Mesendoderm (in vitro differentiated cells): Measurements from ENCODE around the gene ST6GALNAC4.
A peak's percentile ranks its signal among the peaks of the same experiment; 100 is the strongest.

Experiments used
- DNase-seq: peaks from one replicate; pipeline ENCODE4 v3.0.0; 2013
- H2AK5ac ChIP-seq: 2 replicates; pipeline ENCODE4 v1.6.1; 2013; ENCODE audit warnings: low read length, inconsistent platforms
- H2BK120ac ChIP-seq: 2 replicates; pipeline ENCODE4 v1.6.1; 2013; ENCODE audit warnings: low read depth, mild to moderate bottlenecking, low read length, moderate library complexity, mixed read lengths
- H2BK15ac ChIP-seq: replicated peaks from 2 replicates; pipeline ENCODE4 v1.6.1; 2013; ENCODE audit warnings: low read depth, mild to moderate bottlenecking, moderate library complexity
- H2BK5ac ChIP-seq: 2 replicates; pipeline ENCODE4 v1.6.1; 2013; ENCODE audit warnings: low read length, inconsistent platforms
- H3K18ac ChIP-seq: 2 replicates; pipeline ENCODE4 v1.6.1; 2013; ENCODE audit warnings: mild to moderate bottlenecking, low read length, mixed read lengths
- H3K23ac ChIP-seq: one replicate; pipeline ENCODE4 v1.6.1; 2013; ENCODE audit warnings: low read length
- H3K27ac ChIP-seq: 2 replicates; pipeline ENCODE4 v1.5.1; 2013; ENCODE audit warnings: low read depth, mild to moderate bottlenecking, inconsistent platforms, low read length, moderate library complexity
- H3K27me3 ChIP-seq: 2 replicates; pipeline ENCODE4 v1.6.1; 2013; ENCODE audit warnings: low read length, control low read depth, mild to moderate bottlenecking, inconsistent platforms; ENCODE audit not compliant: insufficient read depth, poor library complexity
- H3K36me3 ChIP-seq: 2 replicates; pipeline ENCODE4 v1.6.1; 2013; ENCODE audit warnings: low read length, inconsistent platforms; ENCODE audit not compliant: control insufficient read depth, insufficient read depth
- H3K4ac ChIP-seq: one replicate; pipeline ENCODE4 v1.6.1; 2013; ENCODE audit warnings: low read depth, mild to moderate bottlenecking, low read length, moderate library complexity
- H3K4me1 ChIP-seq: 2 replicates; pipeline ENCODE4 v1.6.1; 2013; ENCODE audit warnings: low read depth, low read length, inconsistent platforms; ENCODE audit not compliant: control insufficient read depth
- H3K4me2 ChIP-seq: 2 replicates; pipeline ENCODE4 v1.6.1; 2013; ENCODE audit warnings: low read length
- H3K4me3 ChIP-seq: 2 replicates; pipeline ENCODE4 v1.5.1; 2013; ENCODE audit warnings: mild to moderate bottlenecking, low read length
- H3K56ac ChIP-seq: one replicate; pipeline ENCODE4 v1.6.1; 2013; ENCODE audit warnings: low read length
- H3K79me1 ChIP-seq: 2 replicates; pipeline ENCODE4 v1.6.1; 2013; ENCODE audit warnings: low read length, inconsistent platforms
- H3K79me2 ChIP-seq: 2 replicates; pipeline ENCODE4 v1.6.1; 2013; ENCODE audit warnings: mild to moderate bottlenecking, low read length; ENCODE audit not compliant: control insufficient read depth, insufficient read depth
- H3K9ac ChIP-seq: 2 replicates; pipeline ENCODE4 v1.6.1; 2013; ENCODE audit warnings: low read length, inconsistent platforms
- H4K5ac ChIP-seq: one replicate; pipeline ENCODE4 v1.6.1; 2013; ENCODE audit warnings: low read length
- H4K8ac ChIP-seq: one replicate; pipeline ENCODE4 v1.6.1; 2013; ENCODE audit warnings: low read depth, mild to moderate bottlenecking, control low read depth, low read length, moderate library complexity
- WGBS: extraction: QIAGEN DNeasy Blood & Tissue Kit; methylation state at CpG from one replicate; pipeline ENCODE4 v1.1.7; 2013; ENCODE audit warnings: low lambda C conversion rate, missing lambda C conversion rate; ENCODE audit not compliant: insufficient coverage; ENCODE audit errors: extremely low coverage; 5-methylcytosine and 5-hydroxymethylcytosine counted together

Gene ST6GALNAC4

DNA sequence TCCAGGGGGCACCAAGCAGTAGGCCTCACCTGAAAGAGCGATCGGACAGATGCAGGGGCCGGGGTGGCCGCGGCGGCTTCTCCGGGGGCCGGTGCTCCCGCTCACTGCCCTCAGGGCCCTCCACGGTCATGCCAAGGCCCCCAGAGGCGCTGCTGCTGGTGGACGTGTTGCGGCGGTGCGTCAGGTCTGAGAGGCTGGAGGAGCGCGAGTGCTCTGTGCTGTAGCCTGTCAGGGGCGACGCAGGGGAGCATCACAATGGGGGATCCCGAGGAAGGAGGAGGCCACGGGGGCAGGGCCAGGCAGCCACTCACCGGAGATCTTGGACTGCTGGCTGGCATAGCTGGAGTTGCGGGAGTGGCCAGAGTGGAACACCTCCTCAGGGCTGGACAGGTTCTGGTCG is 28.5 kb upstream of the ST6GALNAC4 start:
- no peaks in the 10 kb centered on the region for H3K27me3 ChIP-seq
- H3K9ac ChIP-seq, result no peak overlapping the region
- no peak overlapping the region for H2BK120ac ChIP-seq
- H3K27ac ChIP-seq, result no peak overlapping the region
- WGBS, result no CpG with 5 or more reads among the region's 24 CpGs
- H3K4me3 ChIP-seq, result no peak overlapping the region
- H4K5ac ChIP-seq, result no peak overlapping the region
- no peak overlapping the region for H3K56ac ChIP-seq
- H2AK5ac ChIP-seq, result no peak overlapping the region
- no peak overlapping the region for H3K4ac ChIP-seq
- H2BK5ac ChIP-seq, result no peak overlapping the region
- peaks cover 2% of the 10 kb centered on the region for H3K36me3 ChIP-seq
- no peak overlapping the region for H2BK15ac ChIP-seq
- H3K79me2 ChIP-seq, result no peaks in the 10 kb centered on the region
- no peak for DNase-seq
- no peak overlapping the region for H3K23ac ChIP-seq
- H3K4me1 ChIP-seq, result no peaks in the 10 kb centered on the region
- H4K8ac ChIP-seq, result no peak overlapping the region
- no peak overlapping the region for H3K4me2 ChIP-seq
- H3K79me1 ChIP-seq, result no peaks in the 10 kb centered on the region
- no peak overlapping the region for H3K18ac ChIP-seq

DNA sequence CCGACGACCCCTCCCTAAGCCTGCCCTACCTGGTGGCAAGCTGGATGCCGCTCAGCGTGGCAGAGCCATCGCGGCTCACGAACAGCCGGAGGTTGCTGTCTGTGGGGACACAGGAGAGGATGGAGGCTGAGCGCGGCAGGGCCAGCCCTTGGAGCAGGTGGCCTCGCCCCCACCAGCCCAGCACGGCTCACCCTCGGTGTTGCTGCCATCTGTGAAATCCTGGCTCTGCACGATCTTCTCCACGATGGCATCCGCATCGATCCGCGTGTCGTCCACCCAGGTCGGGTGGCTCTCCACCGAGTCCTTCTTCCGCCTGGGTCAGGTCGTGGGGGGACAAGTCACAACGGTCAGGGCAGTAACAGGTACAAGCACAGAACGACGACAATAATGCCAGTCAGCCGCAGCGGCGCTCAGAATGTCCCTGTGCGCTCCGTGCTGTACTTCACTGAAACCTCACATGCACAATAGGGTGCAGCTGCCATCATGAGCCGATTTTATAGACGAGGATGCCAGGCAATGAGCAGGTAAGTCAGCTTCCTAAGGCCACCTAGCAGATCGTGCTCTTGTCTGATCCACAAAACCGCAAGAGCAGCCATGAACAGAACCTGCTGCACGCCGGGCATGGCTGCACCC is 27.9 kb upstream of the ST6GALNAC4 start:
- Histone ChIP-seq H3K23ac (no peak overlapping the region), H3K9ac (no peak overlapping the region), H3K4me3 (no peak overlapping the region), H4K5ac (no peak overlapping the region), H3K4me1 (no peaks in the 10 kb centered on the region), H3K4me2 (no peak overlapping the region), H3K79me2 (no peaks in the 10 kb centered on the region), H2BK5ac (no peak overlapping the region), H4K8ac (no peak overlapping the region), H2BK15ac (no peak overlapping the region), H3K4ac (no peak overlapping the region), H3K27me3 (no peaks in the 10 kb centered on the region), H2BK120ac (no peak overlapping the region), H3K56ac (no peak overlapping the region), H2AK5ac (no peak overlapping the region), H3K18ac (no peak overlapping the region), H3K27ac (no peak overlapping the region), H3K79me1 (no peaks in the 10 kb centered on the region), H3K36me3 (peaks cover 2% of the 10 kb centered on the region)
- no peak for DNase-seq
- WGBS, result no CpG with 5 or more reads among the region's 38 CpGs

DNA sequence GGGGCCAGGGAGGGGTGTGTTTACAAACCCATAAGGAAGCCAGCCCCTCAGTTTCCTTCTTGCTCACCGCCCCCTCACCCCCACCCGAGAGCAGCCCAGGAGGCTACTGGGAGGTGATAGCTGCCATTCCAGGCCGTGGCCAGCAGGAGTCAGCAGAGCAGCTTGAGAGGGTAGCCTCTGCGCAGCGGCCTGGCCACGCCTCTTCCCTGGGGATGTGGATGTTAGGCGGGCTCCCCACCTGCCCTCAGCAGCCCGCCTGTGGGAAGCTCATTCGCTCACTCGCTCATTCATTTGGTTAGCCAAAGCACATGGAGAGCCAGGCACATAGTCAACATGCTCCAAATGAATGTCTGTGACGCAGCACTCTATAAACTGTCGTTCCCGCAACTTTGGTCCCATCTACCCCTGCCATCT is 26.9 kb upstream of the ST6GALNAC4 start:
- Histone ChIP-seq H3K79me2 (no peaks in the 10 kb centered on the region), H3K27me3 (no peaks in the 10 kb centered on the region), H3K56ac (no peak overlapping the region), H4K5ac (no peak overlapping the region), H2AK5ac (no peak overlapping the region), H2BK120ac (no peak overlapping the region), H2BK15ac (no peak overlapping the region), H3K27ac (no peak overlapping the region), H2BK5ac (no peak overlapping the region), H4K8ac (no peak overlapping the region), H3K4me2 (no peak overlapping the region), H3K36me3 (peaks cover 2% of the 10 kb centered on the region), H3K23ac (no peak overlapping the region), H3K18ac (no peak overlapping the region), H3K4ac (no peak overlapping the region), H3K79me1 (no peaks in the 10 kb centered on the region), H3K4me1 (no peaks in the 10 kb centered on the region), H3K9ac (no peak overlapping the region), H3K4me3 (no peak overlapping the region)
- WGBS, result no CpG with 5 or more reads among the region's 13 CpGs
- DNase-seq, result peak; percentile 90

DNA sequence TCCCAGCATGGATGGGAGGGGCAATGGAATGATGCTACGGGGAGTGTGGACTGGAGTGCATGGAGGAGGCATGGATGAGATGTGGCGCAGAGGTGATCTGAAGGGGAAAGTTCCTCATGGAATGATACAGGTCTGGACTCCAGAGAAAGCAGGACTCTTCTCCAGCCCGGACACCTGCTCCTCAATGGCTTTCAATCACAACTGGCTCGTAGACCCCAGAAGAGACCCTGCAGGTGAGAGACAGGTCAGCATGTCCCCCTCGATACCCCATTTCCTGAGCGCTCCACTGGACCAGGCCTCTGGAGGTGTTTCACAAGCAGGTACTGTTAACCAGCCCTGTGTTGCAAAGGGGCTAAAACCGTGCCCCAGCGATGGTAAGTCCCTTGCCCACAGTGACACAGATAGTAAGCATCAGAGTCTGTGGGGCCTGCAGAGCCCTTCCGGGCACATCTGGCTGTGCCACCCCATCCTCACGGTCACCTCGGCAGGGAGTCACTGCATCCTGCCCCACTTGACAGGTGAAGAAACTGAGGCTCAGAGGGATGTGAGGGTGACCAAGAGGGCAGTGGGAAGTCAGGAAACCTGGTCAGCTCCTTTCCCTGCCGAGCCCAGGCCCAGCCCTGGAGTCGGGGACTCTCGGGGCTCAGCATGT is 26.3 kb upstream of the ST6GALNAC4 start:
- Histone ChIP-seq H3K23ac (no peak overlapping the region), H3K4me1 (no peaks in the 10 kb centered on the region), H2BK15ac (no peak overlapping the region), H2BK5ac (no peak overlapping the region), H3K18ac (no peak overlapping the region), H3K79me1 (no peaks in the 10 kb centered on the region), H2AK5ac (no peak overlapping the region), H3K79me2 (no peaks in the 10 kb centered on the region), H3K4me3 (no peak overlapping the region), H2BK120ac (no peak overlapping the region), H3K4ac (no peak overlapping the region), H3K27me3 (no peaks in the 10 kb centered on the region), H3K9ac (no peak overlapping the region), H3K56ac (no peak overlapping the region), H4K5ac (no peak overlapping the region), H4K8ac (no peak overlapping the region), H3K4me2 (no peak overlapping the region), H3K27ac (no peak overlapping the region), H3K36me3 (peaks cover 2% of the 10 kb centered on the region)
- WGBS, result no CpG with 5 or more reads among the region's 14 CpGs
- no peak for DNase-seq

DNA sequence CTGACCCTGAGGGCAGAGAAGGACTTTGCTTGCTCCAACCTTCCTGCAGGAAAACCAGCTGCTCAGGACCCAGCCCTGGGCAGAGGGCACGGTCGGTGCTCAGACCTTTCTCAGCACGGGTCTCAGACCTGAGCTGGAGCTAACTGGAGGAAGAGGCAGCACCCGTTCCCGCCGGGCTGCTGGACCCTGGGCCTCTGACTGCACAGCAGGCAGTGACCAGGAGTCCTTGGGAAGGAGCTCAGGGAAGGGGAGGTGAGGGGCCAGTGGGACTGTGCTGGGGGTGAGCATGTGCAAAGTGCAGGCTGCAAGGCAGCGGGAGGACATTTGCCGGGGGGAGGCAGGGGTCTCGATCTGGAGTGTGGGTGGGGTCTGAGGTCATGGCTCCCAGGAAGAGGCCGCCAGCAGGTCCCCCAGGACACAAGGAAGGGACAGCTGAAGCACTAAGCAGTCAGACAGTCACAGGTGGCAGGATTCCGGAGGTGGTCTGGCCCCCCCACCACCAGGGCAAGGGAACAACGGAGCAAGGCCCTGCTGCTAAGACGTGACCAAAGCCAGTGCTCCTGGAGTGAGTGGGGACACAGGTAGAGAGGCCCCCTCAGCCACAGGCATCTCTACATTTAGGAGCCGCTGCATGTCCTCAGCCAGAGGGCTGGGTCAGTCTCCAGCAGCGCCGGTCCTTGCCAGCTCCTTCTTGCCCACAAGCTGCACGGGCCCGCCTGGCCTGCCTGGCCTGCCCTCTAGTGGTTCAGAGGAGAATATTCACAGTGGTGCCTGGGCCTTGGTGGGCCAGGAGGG is 25.6 kb upstream of the ST6GALNAC4 start:
- peak overlapping the region; percentile 56 for H3K56ac ChIP-seq
- H3K79me1 ChIP-seq, result no peaks in the 10 kb centered on the region
- peaks cover 2% of the 10 kb centered on the region for H3K36me3 ChIP-seq
- no peak overlapping the region for H4K5ac ChIP-seq
- H3K4ac ChIP-seq, result no peak overlapping the region
- H3K23ac ChIP-seq, result no peak overlapping the region
- H2BK5ac ChIP-seq, result no peak overlapping the region
- H3K18ac ChIP-seq, result no peak overlapping the region
- no peak overlapping the region for H3K9ac ChIP-seq
- H3K27ac ChIP-seq, result no peak overlapping the region
- H3K27me3 ChIP-seq, result no peaks in the 10 kb centered on the region
- H3K4me2 ChIP-seq, result no peak overlapping the region
- no peaks in the 10 kb centered on the region for H3K79me2 ChIP-seq
- H4K8ac ChIP-seq, result no peak overlapping the region
- no peak overlapping the region for H2BK15ac ChIP-seq
- no peak overlapping the region for H2BK120ac ChIP-seq
- no peaks in the 10 kb centered on the region for H3K4me1 ChIP-seq
- no peak overlapping the region for H3K4me3 ChIP-seq
- no peak overlapping the region for H2AK5ac ChIP-seq
- no CpG with 5 or more reads among the region's 18 CpGs for WGBS
- DNase-seq, result peak; percentile 77
